Type B pancreatic cell (in vitro differentiated cells): ENCODE results near the gene ZDHHC11B. TPM values are rescaled to one million over a fixed set of nuclear protein-coding genes. Genes with fewer than 3 reads are reported as not detected.

Source experiments
- DNase-seq: peaks from one replicate; pipeline ENCODE4 v3.0.0; 2021; ENCODE audit warnings: mixed read lengths; ENCODE audit not compliant: unreplicated experiment; ENCODE audit errors: extremely low spot score
- H3K27ac Mint-ChIP-seq: 2 replicates; pipeline ENCODE4 v1.8.0; 2021; ENCODE audit warnings: mild to moderate bottlenecking, mixed read lengths
- H3K27me3 Mint-ChIP-seq: 2 replicates; pipeline ENCODE4 v1.8.0; 2021; ENCODE audit warnings: mixed read lengths
- H3K36me3 Mint-ChIP-seq: 2 replicates; pipeline ENCODE4 v1.8.0; 2021; ENCODE audit warnings: mixed read lengths
- H3K4me1 Mint-ChIP-seq: one replicate; pipeline ENCODE4 v1.8.0; 2021; ENCODE audit warnings: mixed read lengths; ENCODE audit not compliant: unreplicated experiment
- H3K4me3 Mint-ChIP-seq: 2 replicates; pipeline ENCODE4 v1.8.0; 2021; ENCODE audit warnings: mild to moderate bottlenecking, mixed read lengths
- H3K9me3 Mint-ChIP-seq: 2 replicates; pipeline ENCODE4 v1.8.0; 2021; ENCODE audit warnings: mixed read lengths
- CTCF ChIP-seq: fragments of 200-600 bp; sonication (generic); conservative IDR thresholded peaks from 2 replicates; pipeline ENCODE4 v1.5.0; 2021; ENCODE audit warnings: antibody characterized with exemption, mild to moderate bottlenecking
- total RNA-seq: library from RNA; stranded (reverse); gene quantifications from 2 replicates; pipeline ENCODE4 v1.2.1, GENCODE V29; 2021; ENCODE audit warnings: low replicate concordance

Gene ZDHHC11B
- total RNA-seq, 1 donor from 2014 or later: 4.0 TPM

GRCh38 chr5:665956-666711 is 118.4 kb downstream of the ZDHHC11B start:
- H3K36me3 Mint-ChIP-seq: peaks cover 10% of the 10 kb centered on the region
- H3K9me3 Mint-ChIP-seq: no peaks in the 10 kb centered on the region
- no peaks in the 10 kb centered on the region for H3K4me1 Mint-ChIP-seq
- no peaks in the 10 kb centered on the region for H3K27me3 Mint-ChIP-seq
- no peak for DNase-seq
- no peak overlapping the region for H3K4me3 Mint-ChIP-seq
- H3K27ac Mint-ChIP-seq: no peak overlapping the region
- no peak for TF ChIP-seq CTCF

GRCh38 chr5:665541-665955 is 119.0 kb downstream of the ZDHHC11B start:
- Mint-ChIP-seq H3K27ac (no peak overlapping the region), H3K27me3 (no peaks in the 10 kb centered on the region), H3K4me3 (no peak overlapping the region), H3K4me1 (no peaks in the 10 kb centered on the region), H3K9me3 (no peaks in the 10 kb centered on the region), H3K36me3 (peaks cover 12% of the 10 kb centered on the region)
- TF ChIP-seq CTCF: no peak
- DNase-seq: no peak

GRCh38 chr5:664994-665360 is 119.6 kb downstream of the ZDHHC11B start:
- Mint-ChIP-seq H3K4me3 (no peak overlapping the region), H3K9me3 (no peaks in the 10 kb centered on the region), H3K4me1 (no peaks in the 10 kb centered on the region), H3K36me3 (peaks cover 16% of the 10 kb centered on the region), H3K27ac (no peak overlapping the region), H3K27me3 (no peaks in the 10 kb centered on the region)
- no peak for TF ChIP-seq CTCF
- no peak for DNase-seq

- Mint-ChIP-seq H3K4me3 (no peak overlapping the region), H3K27me3 (no peaks in the 10 kb centered on the region), H3K9me3 (no peaks in the 10 kb centered on the region), H3K27ac (no peak overlapping the region), H3K4me1 (no peaks in the 10 kb centered on the region), H3K36me3 (peaks cover 19% of the 10 kb centered on the region)
- DNase-seq: no peak
- no peak for TF ChIP-seq CTCF
These were observed 120.1 kb downstream of the ZDHHC11B start for GRCh38 chr5:664343-664993.

GRCh38 chr5:663436-664342 is 120.8 kb downstream of the ZDHHC11B start:
- Mint-ChIP-seq H3K36me3 (peaks cover 24% of the 10 kb centered on the region), H3K9me3 (no peaks in the 10 kb centered on the region), H3K4me1 (no peaks in the 10 kb centered on the region), H3K4me3 (no peak overlapping the region), H3K27me3 (no peaks in the 10 kb centered on the region), H3K27ac (no peak overlapping the region)
- no peak for DNase-seq
- TF ChIP-seq CTCF: no peak
